GM21576 (cell line): ENCODE results near the gene GYG1.

ENCODE experiments used
- ATAC-seq: cut with Tn5 transposase; IDR thresholded peaks from one replicate; pipeline ENCODE4 v1.9.1; 2021; ENCODE audit warnings: mild to moderate bottlenecking, moderate library complexity; ENCODE audit not compliant: unreplicated experiment

GYG1 gene

GRCh38 chr3:148991219-148992026, at the start of gene GYG1:
Gene GYG1 (plus strand): TSS chr3:148991540. CDS start chr3:148991641, 101 bp downstream.
- peak; percentile 77 for ATAC-seq

GRCh38 chr3:148943506-148944205, 47.7 kb upstream of the GYG1 start:
- peak; percentile 97 for ATAC-seq

GRCh38 chr3:148945116-148945515, 46.2 kb upstream of the GYG1 start:
- no peak for ATAC-seq

GRCh38 chr3:148948913-148949657, 42.3 kb upstream of the GYG1 start:
- ATAC-seq: no peak

- no peak for ATAC-seq
These were observed 40.5 kb upstream of the GYG1 start for GRCh38 chr3:148950806-148951205.

- ATAC-seq: no peak
These were observed 39.6 kb upstream of the GYG1 start for GRCh38 chr3:148951599-148952361.

- ATAC-seq: no peak
These were observed 38.2 kb upstream of the GYG1 start for GRCh38 chr3:148953094-148953493.

- no peak for ATAC-seq
These were observed 36.4 kb upstream of the GYG1 start for GRCh38 chr3:148954981-148955380.

- ATAC-seq: no peak
These were observed 35.6 kb upstream of the GYG1 start for GRCh38 chr3:148955544-148956346.

- ATAC-seq: peak; percentile 66
These were observed 33.8 kb upstream of the GYG1 start for GRCh38 chr3:148957586-148957985.

GRCh38 chr3:148958696-148959095, 32.6 kb upstream of the GYG1 start:
- no peak for ATAC-seq

- no peak for ATAC-seq
These were observed 28.8 kb upstream of the GYG1 start for GRCh38 chr3:148962513-148962912.

GRCh38 chr3:148964809-148965208, 26.5 kb upstream of the GYG1 start:
- no peak for ATAC-seq

- no peak for ATAC-seq
These were observed 23.0 kb upstream of the GYG1 start for GRCh38 chr3:148968321-148968720.

- ATAC-seq: no peak
These were observed 21.1 kb upstream of the GYG1 start for GRCh38 chr3:148970271-148970670.

- ATAC-seq: no peak
These were observed 19.8 kb upstream of the GYG1 start for GRCh38 chr3:148971401-148972163.

- ATAC-seq: peak; percentile 53
These were observed 16.6 kb upstream of the GYG1 start for GRCh38 chr3:148974726-148975125.

GRCh38 chr3:148975248-148975647, 16.1 kb upstream of the GYG1 start:
- ATAC-seq: no peak

GRCh38 chr3:148975696-148976095, 15.6 kb upstream of the GYG1 start:
- ATAC-seq: no peak
